A673 (cell line): ENCODE measurements around the gene BCAS1.

Experiments
- EZH2 ChIP-seq: fragments of 200-600 bp; sonication (generic); IDR thresholded peaks from 2 replicates; pipeline ENCODE4 v1.6.1; 2017; ENCODE audit warnings: borderline replicate concordance, low read depth, mild to moderate bottlenecking, mixed read lengths, antibody characterized with exemption, low read length; ENCODE audit not compliant: poor library complexity, severe bottlenecking
- TF ChIP-seq, protein P1 (sequence below): fragments of 300-800, 200-600 bp; sonication (generic); conservative IDR thresholded peaks from 2 replicates; pipeline ENCODE4 v1.5.1; 2017; ENCODE audit warnings: low read depth, mild to moderate bottlenecking, antibody characterized with exemption, low read length, moderate library complexity, mixed read lengths

DNA sequence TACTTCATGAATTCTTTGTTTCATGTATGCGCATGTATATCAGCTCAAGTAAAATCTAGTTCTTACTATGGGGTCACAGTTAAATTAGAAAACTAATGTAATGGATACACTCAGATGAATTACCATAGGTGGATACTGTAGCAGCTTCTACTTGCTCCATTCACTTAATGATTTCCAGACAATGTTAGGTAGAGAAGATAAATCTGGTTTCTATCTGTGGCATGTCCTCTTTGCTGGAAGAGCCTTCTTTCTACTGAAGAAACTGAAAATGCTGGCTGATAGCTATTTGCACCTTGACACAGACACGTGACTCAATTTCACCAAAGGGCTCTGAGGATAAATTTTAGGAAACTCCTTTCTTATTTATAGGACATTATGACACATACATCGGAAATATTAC, 49.5 kb downstream of the BCAS1 start:
- TF ChIP-seq, protein P1, sequence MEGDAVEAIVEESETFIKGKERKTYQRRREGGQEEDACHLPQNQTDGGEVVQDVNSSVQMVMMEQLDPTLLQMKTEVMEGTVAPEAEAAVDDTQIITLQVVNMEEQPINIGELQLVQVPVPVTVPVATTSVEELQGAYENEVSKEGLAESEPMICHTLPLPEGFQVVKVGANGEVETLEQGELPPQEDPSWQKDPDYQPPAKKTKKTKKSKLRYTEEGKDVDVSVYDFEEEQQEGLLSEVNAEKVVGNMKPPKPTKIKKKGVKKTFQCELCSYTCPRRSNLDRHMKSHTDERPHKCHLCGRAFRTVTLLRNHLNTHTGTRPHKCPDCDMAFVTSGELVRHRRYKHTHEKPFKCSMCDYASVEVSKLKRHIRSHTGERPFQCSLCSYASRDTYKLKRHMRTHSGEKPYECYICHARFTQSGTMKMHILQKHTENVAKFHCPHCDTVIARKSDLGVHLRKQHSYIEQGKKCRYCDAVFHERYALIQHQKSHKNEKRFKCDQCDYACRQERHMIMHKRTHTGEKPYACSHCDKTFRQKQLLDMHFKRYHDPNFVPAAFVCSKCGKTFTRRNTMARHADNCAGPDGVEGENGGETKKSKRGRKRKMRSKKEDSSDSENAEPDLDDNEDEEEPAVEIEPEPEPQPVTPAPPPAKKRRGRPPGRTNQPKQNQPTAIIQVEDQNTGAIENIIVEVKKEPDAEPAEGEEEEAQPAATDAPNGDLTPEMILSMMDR = no peak
- no peak for TF ChIP-seq EZH2
